Measurements from ENCODE around the gene UQCC5.

The UQCC5 gene, protein sequence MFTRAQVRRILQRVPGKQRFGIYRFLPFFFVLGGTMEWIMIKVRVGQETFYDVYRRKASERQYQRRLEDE

DNA sequence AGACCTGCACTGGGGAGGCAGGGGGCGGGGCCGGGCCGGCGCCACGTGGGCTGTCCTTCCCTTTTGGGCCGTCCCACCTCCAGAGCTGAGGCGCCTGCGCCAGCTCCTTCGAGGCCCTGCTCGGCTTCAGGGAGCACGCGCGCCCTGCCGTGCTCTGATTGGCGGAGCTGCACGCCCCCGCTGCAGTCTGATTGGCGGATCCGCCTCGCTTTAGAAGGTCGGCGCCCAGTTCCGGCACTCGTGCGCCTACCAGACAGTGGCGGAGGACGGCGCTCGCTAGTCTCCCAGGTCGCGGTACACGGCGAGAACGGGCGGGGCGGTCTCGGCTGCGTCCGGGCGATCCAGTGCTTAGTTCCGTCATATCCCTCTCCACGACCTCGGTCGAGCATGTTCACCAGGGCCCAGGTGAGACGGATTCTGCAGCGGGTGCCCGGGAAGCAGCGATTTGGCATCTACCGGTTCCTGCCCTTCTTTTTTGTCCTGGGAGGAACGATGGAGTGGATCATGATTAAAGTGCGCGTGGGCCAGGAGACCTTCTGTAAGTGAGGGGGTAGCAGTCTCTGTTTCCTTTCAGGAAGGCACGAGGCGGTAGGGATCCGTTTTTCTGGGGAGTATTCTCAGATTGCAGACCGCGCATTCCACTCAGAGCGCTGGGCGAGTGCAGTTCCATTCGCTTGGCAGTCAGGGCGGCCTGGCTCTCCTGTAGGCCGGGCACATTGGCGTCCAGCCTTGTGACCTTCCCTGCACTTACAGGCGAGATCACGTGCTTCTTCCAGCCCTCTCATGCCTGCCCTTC lies at the start of gene UQCC5:
UQCC5 (plus strand) TSS at position 237 of the 796 bp plus-strand sequence; CDS start at position 388, 151 bp downstream.
- DNase-seq = peak; percentile 93

DNA sequence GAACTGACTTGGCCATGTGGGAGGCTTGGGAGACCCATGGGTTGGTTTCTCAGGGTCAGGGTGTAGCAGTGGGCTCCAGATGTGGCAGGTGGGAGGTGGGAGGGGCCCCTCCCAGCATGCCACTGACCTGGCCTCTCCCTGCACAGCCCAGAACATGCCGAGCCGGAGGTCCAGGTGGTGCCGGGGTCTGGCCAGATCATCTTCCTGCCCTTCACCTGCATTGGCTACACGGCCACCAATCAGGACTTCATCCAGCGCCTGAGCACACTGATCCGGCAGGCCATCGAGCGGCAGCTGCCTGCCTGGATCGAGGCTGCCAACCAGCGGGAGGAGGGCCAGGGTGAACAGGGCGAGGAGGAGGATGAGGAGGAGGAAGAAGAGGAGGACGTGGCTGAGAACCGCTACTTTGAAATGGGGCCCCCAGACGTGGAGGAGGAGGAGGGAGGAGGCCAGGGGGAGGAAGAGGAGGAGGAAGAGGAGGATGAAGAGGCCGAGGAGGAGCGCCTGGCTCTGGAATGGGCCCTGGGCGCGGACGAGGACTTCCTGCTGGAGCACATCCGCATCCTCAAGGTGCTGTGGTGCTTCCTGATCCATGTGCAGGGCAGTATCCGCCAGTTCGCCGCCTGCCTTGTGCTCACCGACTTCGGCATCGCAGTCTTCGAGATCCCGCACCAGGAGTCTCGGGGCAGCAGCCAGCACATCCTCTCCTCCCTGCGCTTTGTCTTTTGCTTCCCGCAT lies 49.2 kb upstream of the UQCC5 start:
- no peak for DNase-seq

DNA sequence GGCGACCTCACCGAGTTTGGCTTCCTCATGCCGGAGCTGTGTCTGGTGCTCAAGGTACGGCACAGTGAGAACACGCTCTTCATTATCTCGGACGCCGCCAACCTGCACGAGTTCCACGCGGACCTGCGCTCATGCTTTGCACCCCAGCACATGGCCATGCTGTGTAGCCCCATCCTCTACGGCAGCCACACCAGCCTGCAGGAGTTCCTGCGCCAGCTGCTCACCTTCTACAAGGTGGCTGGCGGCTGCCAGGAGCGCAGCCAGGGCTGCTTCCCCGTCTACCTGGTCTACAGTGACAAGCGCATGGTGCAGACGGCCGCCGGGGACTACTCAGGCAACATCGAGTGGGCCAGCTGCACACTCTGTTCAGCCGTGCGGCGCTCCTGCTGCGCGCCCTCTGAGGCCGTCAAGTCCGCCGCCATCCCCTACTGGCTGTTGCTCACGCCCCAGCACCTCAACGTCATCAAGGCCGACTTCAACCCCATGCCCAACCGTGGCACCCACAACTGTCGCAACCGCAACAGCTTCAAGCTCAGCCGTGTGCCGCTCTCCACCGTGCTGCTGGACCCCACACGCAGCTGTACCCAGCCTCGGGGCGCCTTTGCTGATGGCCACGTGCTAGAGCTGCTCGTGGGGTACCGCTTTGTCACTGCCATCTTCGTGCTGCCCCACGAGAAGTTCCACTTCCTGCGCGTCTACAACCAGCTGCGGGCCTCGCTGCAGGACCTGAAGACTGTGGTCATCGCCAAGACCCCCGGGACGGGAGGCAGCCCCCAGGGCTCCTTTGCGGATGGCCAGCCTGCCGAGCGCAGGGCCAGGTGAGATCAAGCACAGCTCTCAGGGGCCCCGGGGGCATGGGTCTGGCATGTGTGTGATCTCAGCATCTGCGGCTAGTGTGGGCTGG lies 48.4 kb upstream of the UQCC5 start:
- no peak for DNase-seq

DNA sequence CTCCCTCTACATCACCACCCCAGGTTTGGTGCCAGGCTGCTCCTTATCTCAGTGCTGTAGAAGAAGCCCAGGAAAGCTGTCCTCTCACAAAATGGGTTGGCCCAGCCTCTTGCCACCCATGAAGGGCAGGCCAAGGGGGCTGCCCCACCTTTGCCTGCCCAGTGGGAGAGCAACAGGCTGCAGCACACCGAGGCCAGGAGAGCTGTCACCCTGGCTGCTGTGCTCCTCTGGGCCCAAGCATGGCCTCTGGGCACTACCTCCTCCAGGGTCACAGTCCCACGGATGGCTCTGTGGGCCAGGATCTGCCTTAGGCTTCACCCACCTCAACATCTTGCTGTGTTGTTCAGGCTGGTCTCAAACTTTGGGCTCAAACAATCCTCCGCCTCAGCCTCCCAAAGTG lies 47.7 kb upstream of the UQCC5 start:
- no peak for DNase-seq

DNA sequence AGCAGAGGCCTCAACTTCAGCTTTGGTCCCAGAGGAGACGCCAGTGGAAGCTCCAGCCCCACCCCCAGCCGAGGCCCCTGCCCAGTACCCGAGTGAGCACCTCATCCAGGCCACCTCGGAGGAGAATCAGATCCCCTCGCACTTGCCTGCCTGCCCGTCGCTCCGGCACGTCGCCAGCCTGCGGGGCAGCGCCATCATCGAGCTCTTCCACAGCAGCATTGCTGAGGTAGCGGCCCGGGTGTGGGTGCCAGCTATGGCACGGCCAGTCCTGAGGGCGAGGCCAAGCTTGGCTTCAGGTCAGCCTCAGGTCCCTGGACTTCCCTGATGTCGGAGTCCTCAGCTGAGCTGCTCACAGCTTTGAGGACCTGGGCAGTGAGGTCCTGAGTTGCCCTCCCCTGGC lies 47.0 kb upstream of the UQCC5 start:
- DNase-seq = no peak

DNA sequence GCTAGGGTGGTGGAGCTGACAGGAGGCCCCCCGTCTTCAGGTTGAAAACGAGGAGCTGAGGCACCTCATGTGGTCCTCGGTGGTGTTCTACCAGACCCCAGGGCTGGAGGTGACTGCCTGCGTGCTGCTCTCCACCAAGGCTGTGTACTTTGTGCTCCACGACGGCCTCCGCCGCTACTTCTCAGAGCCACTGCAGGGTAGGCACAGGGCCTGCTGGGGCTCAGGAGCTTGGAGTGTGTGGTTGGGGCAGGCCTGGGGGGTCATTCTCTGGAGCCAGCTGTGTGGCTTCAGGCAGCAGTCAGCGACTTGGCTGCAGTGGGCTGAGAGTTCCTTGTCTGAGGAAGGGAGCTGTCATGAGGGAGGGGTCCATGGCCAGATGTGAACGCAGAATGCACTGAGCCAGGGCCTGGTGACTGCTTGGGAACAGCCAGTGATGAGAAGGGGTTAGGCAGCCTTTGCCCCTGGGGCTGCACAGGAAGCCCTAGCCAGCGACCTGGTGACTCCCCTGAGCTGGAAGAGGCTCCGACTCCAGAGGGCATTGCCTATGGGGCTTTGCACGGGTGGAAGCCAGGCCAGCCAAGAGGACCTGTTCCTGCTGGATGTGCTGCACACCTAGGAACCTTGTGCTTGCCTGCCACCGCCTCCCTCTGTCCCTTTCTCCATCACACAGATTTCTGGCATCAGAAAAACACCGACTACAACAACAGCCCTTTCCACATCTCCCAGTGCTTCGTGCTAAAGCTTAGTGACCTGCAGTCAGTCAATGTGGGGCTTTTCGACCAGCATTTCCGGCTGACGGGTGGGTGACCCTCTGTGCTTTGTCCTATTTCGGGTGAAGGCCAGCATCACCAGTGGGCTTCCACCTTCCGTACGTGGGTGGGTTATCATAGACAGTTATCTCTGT lies 46.1 kb upstream of the UQCC5 start:
- no peak for DNase-seq

DNA sequence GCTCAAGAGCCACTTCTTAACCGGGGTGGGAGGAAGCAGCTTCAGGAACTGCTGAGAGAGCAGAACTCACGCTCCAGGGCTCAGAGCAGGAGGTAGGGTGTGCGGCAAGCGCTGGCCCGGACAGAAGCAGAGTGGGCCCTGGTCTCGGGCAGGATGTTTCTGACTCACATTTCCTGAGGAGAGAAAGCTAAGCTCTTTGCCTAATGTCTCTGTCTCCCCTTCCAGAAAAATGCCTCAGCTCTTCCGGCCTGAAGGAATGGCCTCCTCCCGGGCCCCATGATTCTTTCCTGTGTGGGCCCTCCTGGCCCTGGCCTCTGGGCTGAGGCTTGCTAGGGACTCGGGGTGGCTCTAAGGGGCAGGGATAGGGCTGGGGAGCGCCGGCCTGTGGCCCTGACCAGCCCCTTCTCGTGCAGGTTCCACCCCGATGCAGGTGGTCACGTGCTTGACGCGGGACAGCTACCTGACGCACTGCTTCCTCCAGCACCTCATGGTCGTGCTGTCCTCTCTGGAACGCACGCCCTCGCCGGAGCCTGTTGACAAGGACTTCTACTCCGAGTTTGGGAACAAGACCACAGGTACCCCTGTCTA lies 45.4 kb upstream of the UQCC5 start:
- no peak for DNase-seq

DNA sequence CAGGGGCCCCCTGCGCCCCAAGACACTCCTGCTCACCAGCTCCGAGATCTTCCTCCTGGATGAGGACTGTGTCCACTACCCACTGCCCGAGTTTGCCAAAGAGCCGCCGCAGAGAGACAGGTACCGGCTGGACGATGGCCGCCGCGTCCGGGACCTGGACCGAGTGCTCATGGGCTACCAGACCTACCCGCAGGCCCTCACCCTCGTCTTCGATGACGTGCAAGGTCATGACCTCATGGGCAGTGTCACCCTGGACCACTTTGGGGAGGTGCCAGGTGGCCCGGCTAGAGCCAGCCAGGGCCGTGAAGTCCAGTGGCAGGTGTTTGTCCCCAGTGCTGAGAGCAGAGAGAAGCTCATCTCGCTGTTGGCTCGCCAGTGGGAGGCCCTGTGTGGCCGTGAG lies 44.3 kb upstream of the UQCC5 start:
- no peak for DNase-seq

DNA sequence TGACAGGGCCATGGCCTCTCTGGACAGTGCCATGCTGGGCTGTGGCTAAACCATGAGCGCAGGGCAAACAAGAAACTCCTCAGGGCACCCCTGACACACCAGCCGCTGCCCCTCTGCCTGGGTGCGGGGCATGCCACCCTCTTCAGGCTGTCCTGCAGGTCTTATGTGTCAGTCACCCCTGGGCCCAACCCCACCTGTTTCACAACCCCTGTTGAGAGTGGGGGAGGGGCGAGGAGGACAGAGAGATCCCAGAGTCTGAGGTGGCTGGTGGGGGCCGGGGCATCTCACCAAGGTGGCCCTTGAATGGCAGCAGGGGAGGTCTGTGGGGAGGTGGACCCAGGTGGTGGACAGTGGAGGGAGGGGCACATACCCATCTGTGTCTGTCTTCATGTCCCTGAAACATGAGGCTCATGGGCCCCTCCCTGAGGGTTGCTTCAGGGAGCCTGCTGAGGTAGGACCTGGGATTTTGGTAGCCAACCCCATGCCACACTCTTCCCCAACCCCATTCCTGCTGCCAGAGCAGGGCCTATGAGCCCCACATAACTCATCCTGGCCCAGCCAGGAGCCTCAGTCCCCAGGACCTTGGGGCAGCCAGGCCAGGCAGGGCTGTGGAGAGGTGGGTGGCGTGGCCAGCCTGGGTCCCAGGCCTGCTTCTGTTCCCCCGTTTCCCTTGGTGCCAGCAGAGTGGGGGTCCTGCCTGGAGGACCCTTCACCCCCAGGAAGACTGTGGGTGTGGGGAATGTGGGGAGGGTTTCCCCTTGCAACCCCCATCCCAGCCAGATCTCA lies 43.0 kb upstream of the UQCC5 start:
- no peak for DNase-seq

DNA sequence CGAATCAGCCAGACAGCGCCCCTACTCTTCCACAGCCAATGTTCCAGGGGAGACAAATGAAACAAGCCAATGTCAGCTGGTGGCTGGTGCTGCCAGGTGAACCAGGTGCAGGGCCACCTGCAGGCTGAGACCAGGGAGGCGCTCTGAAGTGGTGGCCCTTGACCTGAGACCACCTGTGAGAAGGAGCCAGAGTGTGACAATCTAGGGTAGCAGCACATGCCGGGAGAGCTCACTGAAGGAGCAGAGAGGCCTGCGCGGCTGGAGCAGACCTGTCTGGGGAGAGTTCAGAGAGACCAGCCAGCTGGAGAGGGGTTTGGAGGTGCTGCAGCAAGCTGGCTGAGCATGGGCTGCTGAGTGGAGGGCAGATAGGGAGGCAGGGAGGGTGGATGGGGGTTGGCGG lies 42.0 kb upstream of the UQCC5 start:
- no peak for DNase-seq

DNA sequence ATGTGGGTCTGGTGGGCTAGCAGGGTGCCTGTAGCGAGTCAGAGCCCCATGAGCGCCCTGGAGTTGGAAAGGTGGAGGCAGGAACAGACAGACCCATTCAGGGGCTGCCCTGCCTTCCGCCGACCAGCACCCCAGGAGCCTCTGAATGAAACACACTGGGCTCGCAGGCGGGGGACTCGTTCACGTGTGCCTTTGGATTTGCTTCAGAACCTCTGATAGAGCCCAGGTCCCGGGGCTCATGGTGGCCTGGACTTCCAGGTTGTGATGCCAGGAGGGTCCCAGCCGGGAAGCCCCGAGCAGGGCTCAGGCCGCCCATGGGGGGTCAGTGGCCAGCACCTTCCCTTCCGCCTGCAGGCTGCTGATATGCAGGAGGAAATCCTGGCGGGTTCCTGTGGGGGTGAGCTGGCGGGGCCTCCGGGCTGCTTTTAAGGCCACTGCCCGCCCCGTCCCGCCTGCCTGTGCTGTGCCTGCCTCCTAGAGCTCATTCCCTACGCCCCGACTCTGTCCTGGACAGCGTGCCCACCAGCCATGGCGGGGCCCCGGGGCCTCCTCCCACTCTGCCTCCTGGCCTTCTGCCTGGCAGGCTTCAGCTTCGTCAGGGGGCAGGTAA lies 41.4 kb upstream of the UQCC5 start, which contains the start of gene STAB1:
STAB1 (plus strand) TSS at position 453 of the 610 bp plus-strand sequence; CDS start at position 529, 76 bp downstream.
- DNase-seq = no peak

DNA sequence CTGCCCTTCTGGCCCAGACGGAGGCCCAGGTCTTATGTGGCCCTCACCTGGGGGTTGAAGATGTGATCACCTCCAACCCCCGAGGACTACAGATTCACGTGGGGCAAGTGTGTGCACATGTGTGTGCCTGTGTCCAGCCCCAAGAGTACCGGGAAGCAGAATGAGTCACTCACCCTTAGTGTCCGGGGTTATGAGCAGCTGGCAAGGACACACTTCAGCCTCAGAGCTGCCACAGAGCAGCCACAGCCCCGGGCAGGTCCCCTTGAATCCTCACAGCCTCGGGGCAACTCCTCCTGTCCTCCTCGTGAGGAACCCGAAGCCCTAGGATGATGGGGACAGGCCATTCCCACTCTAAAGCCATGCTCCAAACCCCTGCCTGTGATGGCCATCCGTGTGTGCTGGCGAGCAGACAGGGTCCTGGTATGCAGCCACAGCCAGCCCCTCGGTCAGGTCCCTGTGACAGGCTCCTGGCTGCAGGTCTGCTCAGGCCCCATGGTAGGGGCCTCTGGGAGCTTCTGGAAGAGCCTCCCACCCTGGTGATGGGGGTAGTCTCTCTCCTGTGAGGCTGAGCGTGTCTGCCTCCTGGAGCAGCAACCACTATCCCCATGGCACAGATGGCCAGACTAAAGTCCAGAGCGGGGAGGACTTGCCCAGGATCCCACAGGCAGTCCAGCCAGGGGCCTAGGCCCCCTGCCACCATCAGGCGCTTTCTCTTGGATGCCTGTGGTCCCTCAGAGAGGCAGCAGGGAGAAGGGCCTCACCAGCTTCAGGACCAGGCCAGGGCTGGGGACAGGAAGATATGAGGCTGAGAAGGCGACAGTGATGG lies 40.4 kb upstream of the UQCC5 start:
- DNase-seq = no peak

DNA sequence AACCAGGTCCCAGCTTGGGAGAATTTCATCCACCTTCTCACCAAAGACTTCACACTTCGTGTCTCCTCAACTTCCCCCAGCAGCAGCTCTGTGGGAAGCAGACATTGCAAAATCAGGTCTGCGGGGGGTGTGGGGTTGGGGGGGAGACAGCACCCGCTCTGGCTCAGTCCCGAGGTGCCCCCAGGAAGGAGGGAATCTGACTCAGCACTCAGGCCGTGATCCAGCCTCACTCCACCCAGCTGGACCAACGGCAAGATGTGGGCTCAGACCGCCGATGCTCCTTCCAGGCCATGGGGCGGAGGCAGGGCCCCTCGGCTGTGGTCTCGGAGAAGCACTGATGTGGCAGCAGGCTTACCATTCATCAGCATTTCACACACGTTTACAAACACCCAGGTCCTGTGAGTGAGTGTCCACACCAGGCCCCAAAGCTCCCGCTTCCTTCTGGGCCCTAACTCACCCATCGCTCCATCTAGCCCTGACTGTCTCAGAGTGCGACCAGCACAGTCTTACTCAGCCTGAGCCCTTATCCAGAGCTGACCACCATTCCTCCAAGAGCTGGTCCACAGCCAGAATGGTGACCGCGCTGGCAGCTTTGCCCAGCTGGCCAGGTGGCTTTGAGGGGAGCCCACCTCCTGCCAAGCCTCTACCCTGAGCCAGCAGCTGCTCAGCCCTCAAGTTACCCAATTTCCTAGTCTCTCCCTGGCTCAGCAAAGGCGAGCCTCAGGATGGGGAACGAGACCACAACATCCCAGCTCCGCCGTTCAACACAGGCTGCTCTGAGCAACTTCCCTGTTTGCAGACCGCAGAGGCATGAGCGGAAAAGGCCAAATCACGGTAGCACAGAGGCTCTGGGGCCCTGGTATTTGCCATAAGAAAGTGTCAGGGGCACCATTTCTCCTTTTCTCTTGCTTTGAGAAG lies 38.0 kb upstream of the UQCC5 start:
- DNase-seq = no peak

DNA sequence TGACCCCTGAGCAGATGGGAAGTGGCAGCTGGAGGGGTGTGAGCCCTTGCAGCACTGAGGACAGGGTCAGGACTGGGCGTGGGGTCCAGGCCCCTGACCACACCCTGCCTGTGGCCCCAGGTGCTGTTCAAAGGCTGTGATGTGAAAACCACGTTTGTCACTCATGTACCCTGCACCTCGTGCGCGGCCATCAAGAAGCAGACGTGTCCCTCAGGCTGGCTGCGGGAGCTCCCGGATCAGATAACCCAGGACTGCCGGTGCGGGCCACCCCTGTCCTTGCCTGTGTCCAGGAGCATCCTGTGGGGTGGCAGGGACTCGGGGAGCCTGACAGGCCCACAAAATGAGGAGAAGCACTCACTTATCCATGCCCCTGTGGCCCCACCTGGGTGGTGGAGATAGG lies 35.4 kb upstream of the UQCC5 start:
- no peak for DNase-seq

DNA sequence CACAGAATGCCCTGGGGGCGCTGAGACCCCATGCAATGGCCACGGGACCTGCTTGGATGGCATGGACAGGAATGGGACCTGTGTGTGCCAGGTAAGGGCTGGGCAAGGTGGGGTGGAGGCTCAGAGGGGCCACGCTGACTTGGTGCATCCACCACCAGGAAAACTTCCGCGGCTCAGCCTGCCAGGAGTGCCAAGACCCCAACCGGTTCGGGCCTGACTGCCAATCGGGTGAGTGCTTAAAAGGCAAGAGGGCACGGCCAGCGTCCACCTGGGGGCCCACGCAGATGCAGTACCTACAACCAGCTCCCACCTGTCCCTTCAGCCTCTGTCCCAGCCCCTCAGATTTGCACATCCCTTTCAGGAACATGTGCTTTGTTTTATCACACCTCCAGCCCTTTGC lies 34.4 kb upstream of the UQCC5 start:
- DNase-seq = no peak

DNA sequence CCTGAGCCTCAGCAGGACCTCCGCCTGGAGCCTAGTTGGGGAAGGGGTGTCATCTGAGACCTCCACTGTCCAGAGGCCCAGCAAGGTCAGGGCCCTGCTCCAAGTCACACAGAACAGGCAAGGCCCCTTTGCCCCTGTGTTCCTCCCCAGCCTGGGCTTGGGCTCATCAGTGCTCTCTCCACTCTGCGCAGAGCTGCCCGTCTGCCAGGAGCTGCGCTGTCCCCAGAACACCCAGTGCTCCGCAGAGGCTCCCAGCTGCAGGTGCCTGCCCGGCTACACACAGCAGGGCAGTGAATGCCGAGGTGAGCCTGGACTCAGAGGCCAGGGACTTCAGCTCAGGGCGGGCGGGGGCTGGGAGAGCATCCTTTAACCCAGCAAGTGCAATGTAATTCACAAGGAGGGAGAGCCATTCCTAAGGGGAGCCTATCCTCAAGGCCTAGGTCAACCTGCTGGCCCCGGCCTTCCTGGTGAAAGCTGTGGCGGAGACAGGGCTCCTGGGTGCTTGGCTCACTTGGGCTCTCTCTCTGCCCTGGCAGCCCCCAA lies 33.5 kb upstream of the UQCC5 start:
- DNase-seq = no peak

DNA sequence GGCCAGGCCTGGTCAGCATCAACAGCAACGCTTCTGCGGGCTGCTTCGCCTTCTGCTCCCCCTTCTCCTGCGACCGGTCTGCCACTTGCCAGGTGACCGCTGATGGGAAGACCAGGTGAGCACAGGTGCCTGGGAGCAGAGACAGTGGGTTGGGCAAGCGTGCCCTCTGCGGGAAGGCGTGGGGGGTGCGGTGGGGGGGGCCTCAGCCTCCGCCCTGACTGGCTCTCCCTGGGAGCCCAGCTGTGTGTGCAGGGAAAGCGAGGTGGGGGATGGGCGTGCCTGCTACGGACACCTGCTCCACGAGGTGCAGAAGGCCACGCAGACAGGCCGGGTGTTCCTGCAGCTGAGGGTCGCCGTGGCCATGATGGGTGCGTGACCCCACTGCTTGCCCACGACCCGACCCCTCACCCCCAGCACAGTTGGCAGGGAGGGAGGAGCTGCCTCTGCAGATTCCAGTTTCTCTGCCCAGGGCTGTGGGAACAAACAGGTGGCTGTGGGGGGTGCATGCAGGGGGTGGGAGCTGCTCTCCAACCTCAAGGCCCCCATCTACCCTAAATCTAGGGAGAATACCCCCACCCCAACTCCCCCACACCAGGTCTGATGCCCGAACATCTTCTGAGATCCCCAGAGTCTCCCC lies 32.5 kb upstream of the UQCC5 start:
- no peak for DNase-seq
